Stomach (tissue), 4 donors: ENCODE results near the gene KRTAP5-3.

Experiments used
- CTCF ChIP-seq, 7 experiments: fragments of 450-650 bp in 4 of 7; fragments of 200-600 bp in 3 of 7; sonication (generic) in 3 of 7; IDR thresholded peaks; one replicate each; pipeline ENCODE4 v1.5.1; 2016 to 2019; ENCODE audit warnings: antibody characterized with exemption in 7 of 7, control low read depth in 2 of 7, mild to moderate bottlenecking in 1 of 7
- EP300 ChIP-seq: sonication (generic); formaldehyde crosslinking; IDR thresholded peaks from one replicate; pipeline ENCODE4 v1.6.1; 2017; ENCODE audit warnings: antibody characterized with exemption
- POLR2A ChIP-seq, 4 donors: fragments of 450-650 bp; IDR thresholded peaks; one replicate each; pipeline ENCODE4 v1.6.1; 2016; ENCODE audit warnings: antibody characterized with exemption in 4 of 4, control low read depth in 2 of 4, mild to moderate bottlenecking in 1 of 4, moderate library complexity in 1 of 4
- POLR2AphosphoS5 ChIP-seq, 3 donors: sonication (generic); formaldehyde crosslinking; IDR thresholded peaks; one replicate each; pipeline ENCODE4 v1.6.1; 2016; ENCODE audit warnings: antibody characterized with exemption in 3 of 3

- TF ChIP-seq CTCF (IDR thresholded peaks at IDR 0.05) (peak in 5 of 7 experiments; percentile 27 to 91 (median 85)), POLR2AphosphoS5 (IDR thresholded peaks at IDR 0.05) (no peak), POLR2A (IDR thresholded peaks at IDR 0.05) (no peak), EP300 (no peak)
Observed at GRCh38 chr11:1628506-1629325, 20.5 kb upstream of the KRTAP5-3 start.
